ENCODE data around the gene RBM33.

DNA sequence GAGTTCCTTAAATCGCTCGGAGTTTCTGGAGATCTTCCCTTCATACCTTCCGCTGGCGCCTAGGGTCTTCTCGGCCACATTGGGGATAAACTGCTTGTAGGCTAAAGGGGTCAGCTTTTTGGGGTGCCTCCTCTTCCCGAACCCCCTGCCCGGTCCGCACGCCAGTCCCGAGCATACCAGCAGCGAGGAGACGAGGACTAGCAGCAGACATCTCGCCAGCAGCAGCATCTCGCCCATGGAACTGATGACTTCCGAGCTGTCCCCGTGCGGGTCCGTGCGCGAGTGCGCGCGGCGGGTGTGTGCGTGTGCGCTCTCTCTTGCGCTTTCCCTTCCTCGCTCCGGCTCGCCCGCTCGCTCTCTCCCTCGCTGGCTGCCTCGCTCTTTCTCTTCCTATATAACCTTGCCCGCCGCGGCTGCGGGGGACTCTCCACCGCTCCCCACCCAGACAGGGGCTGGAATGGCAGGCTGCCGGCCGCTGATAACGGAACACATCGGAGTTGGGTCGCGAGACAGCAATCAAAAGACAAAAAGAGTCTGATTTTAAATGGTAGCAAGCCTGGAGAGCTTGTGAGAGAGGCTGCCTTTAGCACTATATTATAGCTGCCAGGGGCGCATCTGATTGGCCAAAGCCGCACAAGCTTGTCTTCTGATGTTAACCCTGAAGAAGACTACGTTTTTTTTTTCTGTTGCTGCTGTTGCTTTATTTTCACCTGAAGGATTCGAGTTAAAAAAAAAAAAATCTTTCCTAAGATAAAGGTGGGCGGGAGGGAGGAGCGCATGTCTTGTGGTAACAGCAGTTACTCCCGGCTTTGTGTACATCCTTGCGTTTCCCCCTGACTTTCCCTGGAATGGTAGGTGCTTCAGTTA is 167.7 kb downstream of the RBM33 start, which contains the start of gene SHH:
- no peak; the same call in 1 of the 2 replicates for TF ChIP-seq TCF7L2 (IDR thresholded peaks at IDR 0.05; ENCODE audit: low read depth, low read length)
- TF ChIP-seq, protein P1, sequence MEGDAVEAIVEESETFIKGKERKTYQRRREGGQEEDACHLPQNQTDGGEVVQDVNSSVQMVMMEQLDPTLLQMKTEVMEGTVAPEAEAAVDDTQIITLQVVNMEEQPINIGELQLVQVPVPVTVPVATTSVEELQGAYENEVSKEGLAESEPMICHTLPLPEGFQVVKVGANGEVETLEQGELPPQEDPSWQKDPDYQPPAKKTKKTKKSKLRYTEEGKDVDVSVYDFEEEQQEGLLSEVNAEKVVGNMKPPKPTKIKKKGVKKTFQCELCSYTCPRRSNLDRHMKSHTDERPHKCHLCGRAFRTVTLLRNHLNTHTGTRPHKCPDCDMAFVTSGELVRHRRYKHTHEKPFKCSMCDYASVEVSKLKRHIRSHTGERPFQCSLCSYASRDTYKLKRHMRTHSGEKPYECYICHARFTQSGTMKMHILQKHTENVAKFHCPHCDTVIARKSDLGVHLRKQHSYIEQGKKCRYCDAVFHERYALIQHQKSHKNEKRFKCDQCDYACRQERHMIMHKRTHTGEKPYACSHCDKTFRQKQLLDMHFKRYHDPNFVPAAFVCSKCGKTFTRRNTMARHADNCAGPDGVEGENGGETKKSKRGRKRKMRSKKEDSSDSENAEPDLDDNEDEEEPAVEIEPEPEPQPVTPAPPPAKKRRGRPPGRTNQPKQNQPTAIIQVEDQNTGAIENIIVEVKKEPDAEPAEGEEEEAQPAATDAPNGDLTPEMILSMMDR (IDR thresholded peaks at IDR 0.05), result no peak
